Kidney (tissue), 14 donors: ENCODE results near the gene RAB25. TPM values are rescaled to one million over a fixed set of nuclear protein-coding genes. Genes with fewer than 3 reads are reported as not detected.

ENCODE experiments used
- DNase-seq, 5 donors: peaks; one replicate each; pipeline ENCODE4 v3.0.0-alpha.2; 2013 to 2020
- FAIRE-seq: peaks from 2 replicates; lab custom pipeline; 2012; peaks lifted over from hg19 to GRCh38; lab: Jason Lieb, UNC
- H3K27ac ChIP-seq, 2 donors: one replicate each; pipeline ENCODE4 v1.7.0; 2013; ENCODE audit warnings: low read depth in 2 of 2, low read length in 2 of 2, inconsistent platforms in 1 of 2
- H3K27me3 ChIP-seq: one replicate; pipeline ENCODE4 v1.7.1; 2013; ENCODE audit warnings: low read length, inconsistent platforms; ENCODE audit not compliant: control insufficient read depth, insufficient read depth
- H3K36me3 ChIP-seq, 3 donors: one replicate each; pipeline versions ENCODE4 v1.7.0 to v1.7.1; 2013; ENCODE audit warnings: low read length in 3 of 3, control low read depth in 1 of 3, inconsistent platforms in 1 of 3; ENCODE audit not compliant: insufficient read depth in 3 of 3, control insufficient read depth in 2 of 3
- H3K4me1 ChIP-seq, 3 donors: one replicate each; pipeline versions ENCODE4 v1.7.0 to v1.7.1; 2013; ENCODE audit warnings: low read length in 3 of 3, inconsistent platforms in 1 of 3, low read depth in 1 of 3; ENCODE audit not compliant: control insufficient read depth in 2 of 3, insufficient read depth in 2 of 3
- H3K4me3 ChIP-seq, 3 donors: one replicate each; pipeline versions ENCODE4 v1.7.0 to v1.8.1; 2013; ENCODE audit warnings: low read length in 3 of 3, control low read depth in 1 of 3, inconsistent platforms in 1 of 3
- H3K9ac ChIP-seq, 3 donors: one replicate each; pipeline versions ENCODE4 v1.7.0 to v1.7.1; 2013; ENCODE audit warnings: low read length in 3 of 3, control low read depth in 1 of 3, inconsistent platforms in 1 of 3
- H3K9me3 ChIP-seq, 3 donors: one replicate each; pipeline versions ENCODE4 v1.7.0 to v1.7.1; 2013; ENCODE audit warnings: low read length in 3 of 3, control low read depth in 1 of 3, inconsistent platforms in 1 of 3; ENCODE audit not compliant: control insufficient read depth in 2 of 3, insufficient read depth in 1 of 3
- CTCF ChIP-seq: IDR thresholded peaks from 3 replicates; pipeline ENCODE4 v1.5.1; 2012; ENCODE audit warnings: mild to moderate bottlenecking, moderate library complexity, borderline replicate concordance; ENCODE audit not compliant: insufficient read depth; ENCODE audit errors: extremely low read depth
- intact Hi-C: fragments of 100-400 bp; cut with DNase I; formaldehyde crosslinking; loops from one replicate; pipeline ENCODE4 v1.11.1; 2022
- polyA plus RNA-seq: library from polyadenylated mRNA; stranded (reverse); fragments of 350-450 nt; fragmentation: Illumina TruSeq; extraction: RNeasy Lipid Tissue Mini Kit (QIAGEN cat#74804); gene quantifications from one replicate; pipeline ENCODE4 v1.2.3, GENCODE V29; 2014; ENCODE audit warnings: low read depth, low replicate concordance; ENCODE audit not compliant: insufficient read depth
- total RNA-seq: library from RNA; stranded (reverse); fragmentation: NEBNext Ultra II Directional; extraction: Animal tissue kit (Norgen Biotek cat#: 25700); gene quantifications from one replicate; pipeline ENCODE4 v1.2.1, GENCODE V29; 2021
- donor health status: control.
- donor health status: control.
- donor health status: control.
- donor health status: control.
- donor health status: control.
- donor health status: DM: yes; HTN: yes; CAD: no.
- donor health status: Normal renal cell carcinoma (clear cell type).

Gene RAB25
- total and polyA plus RNA-seq, 2 donors from 2014 or later = 51.4 to 73.0 TPM

DNA sequence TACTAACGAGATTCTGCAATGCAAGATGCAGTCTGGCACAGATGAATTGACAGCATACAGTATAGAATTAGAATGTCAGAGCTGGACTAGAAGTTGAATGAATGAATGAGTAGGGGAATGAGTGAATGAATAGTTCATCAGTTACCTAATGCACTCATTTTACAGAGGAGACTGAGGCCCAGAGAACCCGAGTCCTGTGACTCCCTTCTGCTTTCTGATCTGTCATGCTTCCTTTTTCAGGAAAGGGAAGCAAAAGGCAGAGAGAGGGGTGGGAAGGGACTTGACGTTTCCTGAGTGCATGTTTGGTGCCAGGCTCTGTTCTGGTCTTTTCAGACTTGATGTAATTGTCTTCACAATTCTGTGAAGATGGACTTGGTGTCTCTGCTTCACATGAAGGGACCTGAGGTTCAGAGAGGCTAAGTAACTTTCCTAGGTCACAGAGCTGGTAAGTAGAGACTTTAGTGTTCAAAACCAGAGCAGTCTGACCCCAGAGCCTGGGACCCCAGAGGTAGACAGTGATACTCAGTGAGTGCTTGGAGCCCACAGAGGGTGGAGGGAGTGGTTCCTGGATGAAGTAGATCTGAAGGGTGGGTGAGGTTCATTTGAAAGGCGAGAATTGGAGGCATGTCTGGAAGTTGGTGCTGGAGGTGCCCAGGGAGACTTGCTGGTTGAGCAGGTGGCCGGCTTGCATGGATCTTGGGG lies 29.3 kb downstream of the RAB25 start:
- Histone ChIP-seq H3K4me3 (no peak overlapping the region), H3K27ac (no peak overlapping the region)

GRCh38 chr1:156090840-156091188 lies 29.9 kb downstream of the RAB25 start:
- peaks cover 0 to 4% (median 0%) of the 10 kb centered on the region in 3 donors for H3K4me1 ChIP-seq
- TF ChIP-seq CTCF = peak; percentile 79
- no peak overlapping the region for H3K4me3 ChIP-seq
- H3K9me3 ChIP-seq = no peaks in the 10 kb centered on the region
- no peak for FAIRE-seq
- H3K27me3 ChIP-seq = no peaks in the 10 kb centered on the region
- H3K9ac ChIP-seq = no peak overlapping the region
- intact Hi-C loops = loop anchor here (5.0 kb wide), 2 partner anchors 46 to 131 kb away; no protein-coding TSS in a partner anchor
- H3K36me3 ChIP-seq = no peaks in the 10 kb centered on the region
- peak; percentile 86 to 94 (median 89) for DNase-seq
- H3K27ac ChIP-seq = no peak overlapping the region

More for the DNA sequence above, 29.3 kb downstream of the RAB25 start:
- Histone ChIP-seq H3K4me1 (peaks cover 0 to 4% (median 0%) of the 10 kb centered on the region in 3 donors), H3K27me3 (no peaks in the 10 kb centered on the region), H3K9me3 (no peaks in the 10 kb centered on the region), H3K9ac (no peak overlapping the region), H3K36me3 (no peaks in the 10 kb centered on the region)
- intact Hi-C loops = loop anchor here (5.0 kb wide), 2 partner anchors 47 to 132 kb away; no protein-coding TSS in a partner anchor
- FAIRE-seq (no peak), DNase-seq (no peak)
- TF ChIP-seq CTCF = no peak

DNA sequence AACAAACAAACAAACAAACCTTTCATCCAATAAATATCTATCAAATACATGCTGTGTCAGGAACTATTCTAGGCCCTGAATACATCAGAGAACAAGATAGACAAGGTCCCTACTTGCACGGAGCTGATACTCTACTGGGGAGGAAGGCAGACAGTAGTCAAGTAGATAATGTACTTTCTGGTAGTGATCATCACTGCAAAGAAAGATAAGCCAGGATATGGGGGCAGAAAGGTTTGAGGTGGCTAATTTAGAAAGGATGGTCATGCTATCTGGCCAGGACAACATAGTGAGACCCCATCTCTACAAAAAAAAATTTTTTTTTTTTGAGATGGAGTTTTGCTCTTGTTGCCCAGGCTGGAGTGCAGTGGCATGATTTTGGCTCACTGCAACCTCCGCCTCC lies 30.6 kb downstream of the RAB25 start:
- intact Hi-C loops = loop anchor here (5.0 kb wide), 2 partner anchors 46 to 131 kb away; no protein-coding TSS in a partner anchor
- FAIRE-seq = no peak

More for the DNA sequence above, 30.6 kb downstream of the RAB25 start:
- H3K36me3 ChIP-seq = no peaks in the 10 kb centered on the region
- no peak overlapping the region for H3K4me3 ChIP-seq
- H3K9ac ChIP-seq = no peak overlapping the region
- H3K27me3 ChIP-seq = no peaks in the 10 kb centered on the region
- DNase-seq = no peak
- H3K4me1 ChIP-seq = no peaks in the 10 kb centered on the region
- no peak overlapping the region for H3K27ac ChIP-seq
- no peak for TF ChIP-seq CTCF
- no peaks in the 10 kb centered on the region for H3K9me3 ChIP-seq
